GM11168 (cell line): ENCODE measurements around the gene WNT11.

Experiments used
- in situ Hi-C: fragments of 300-500 bp; cut with MboI; formaldehyde crosslinking; loops from one replicate; pipeline ENCODE4 v1.12.0; 2022; ENCODE audit warnings: low sequenced_read_pairs; ENCODE audit not compliant: unreplicated experiment

WNT11 gene

DNA sequence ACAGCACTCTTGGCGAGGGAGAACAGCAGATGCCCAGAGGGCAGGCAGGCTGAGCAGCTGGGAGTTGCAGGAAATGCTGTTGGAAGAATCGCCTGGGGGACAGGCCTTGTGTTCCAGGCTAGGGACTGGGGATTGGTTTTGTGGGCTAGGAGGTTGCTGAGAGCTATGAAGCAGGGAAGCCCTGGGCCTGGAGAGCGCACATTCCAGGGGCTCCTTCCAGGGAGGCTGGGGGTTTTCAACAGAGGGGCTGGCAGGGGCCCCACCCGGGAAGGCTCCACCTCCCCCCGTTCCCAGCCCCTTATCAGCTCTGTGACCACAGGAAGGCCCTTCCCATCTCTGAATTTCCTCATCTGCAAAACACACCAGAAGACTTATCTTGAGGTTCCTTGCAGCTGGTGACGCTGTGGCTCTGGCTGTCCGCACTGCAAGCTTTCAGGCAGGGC, 21.7 kb downstream of the WNT11 start:
- in situ Hi-C loops, result no loop called here

DNA sequence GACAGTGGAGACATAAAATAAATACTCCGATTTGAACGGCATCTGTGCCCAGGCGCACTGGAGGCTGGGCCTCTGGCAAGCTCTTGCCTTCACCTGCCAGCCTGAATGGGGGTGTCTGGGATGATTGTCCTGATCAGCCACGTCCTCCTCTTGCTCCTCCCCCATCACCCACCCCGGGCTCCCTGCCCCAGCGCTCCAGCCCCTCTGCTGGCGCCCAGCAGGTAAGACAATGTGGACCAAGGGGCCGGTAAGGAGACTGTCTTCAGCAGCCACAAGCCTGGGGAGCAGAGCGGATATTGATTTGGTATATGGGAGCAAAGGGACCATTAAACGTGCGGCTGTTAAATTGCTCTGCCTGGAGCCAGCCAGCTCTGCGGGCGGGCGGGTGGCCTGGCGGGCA, 24.9 kb downstream of the WNT11 start:
- in situ Hi-C loops, result no loop called here

DNA sequence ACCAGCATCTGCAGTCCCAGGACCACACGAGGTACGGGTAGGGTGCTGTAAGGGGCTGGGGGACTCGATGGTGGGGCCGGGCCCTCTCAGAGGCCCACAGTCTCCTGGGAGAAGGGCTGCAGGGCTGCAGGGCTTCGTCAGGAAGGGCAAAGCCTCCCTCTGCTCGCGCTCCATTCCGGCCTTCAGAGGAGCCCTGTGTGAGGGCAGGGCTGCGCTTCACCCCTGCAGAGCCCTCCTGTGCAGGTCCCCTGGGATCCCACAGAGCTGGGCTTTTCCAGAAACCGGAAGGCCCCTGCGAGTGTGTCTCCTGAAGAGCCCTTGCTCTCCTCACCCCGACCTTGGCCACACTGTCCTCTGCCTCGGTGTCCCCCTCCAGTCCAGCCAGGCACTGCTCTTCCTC, 27.2 kb downstream of the WNT11 start:
- in situ Hi-C loops, result no loop called here

DNA sequence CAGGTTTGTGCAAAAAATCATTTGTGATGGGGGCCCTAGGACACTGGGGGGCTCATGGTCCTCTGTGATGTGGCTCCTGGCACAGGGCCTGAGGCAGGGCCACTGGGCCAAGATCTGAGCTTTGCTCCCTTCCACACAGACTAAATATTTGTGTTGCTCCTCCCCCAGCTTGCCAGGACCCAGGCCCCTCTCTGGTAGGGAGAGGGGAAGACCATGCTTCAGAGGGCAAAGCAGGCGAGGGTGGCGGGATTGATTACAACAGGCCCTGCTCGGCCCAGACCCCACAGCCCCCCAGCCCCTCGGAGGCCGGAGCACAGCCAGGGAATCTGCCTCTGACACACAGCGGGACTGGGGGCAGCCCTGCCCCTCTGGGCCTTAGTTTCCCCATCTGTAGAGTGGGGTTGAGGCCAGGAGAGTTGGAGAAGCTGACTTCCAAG, 29.0 kb downstream of the WNT11 start:
- in situ Hi-C loops, result no loop called here

DNA sequence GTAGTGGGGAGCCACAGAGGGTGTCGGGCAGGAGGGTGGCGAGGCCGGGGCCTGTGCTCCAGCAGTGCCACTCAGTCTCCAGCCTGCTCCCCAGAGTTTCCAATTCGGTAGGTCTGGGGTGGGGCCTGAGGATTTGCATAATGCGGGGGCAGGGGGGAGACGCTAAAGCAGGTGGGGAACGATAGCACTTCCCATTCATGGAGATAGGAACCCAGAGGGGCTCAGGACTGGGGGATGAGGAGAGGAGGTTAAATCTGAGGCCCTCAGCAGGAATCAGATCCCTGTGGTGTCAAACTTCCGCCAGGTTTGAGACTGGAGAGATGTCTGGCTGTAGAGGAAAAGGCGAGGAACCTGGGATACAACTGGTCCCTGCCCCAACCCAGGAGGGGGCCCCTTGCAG, 29.8 kb downstream of the WNT11 start:
- in situ Hi-C loops, result no loop called here

DNA sequence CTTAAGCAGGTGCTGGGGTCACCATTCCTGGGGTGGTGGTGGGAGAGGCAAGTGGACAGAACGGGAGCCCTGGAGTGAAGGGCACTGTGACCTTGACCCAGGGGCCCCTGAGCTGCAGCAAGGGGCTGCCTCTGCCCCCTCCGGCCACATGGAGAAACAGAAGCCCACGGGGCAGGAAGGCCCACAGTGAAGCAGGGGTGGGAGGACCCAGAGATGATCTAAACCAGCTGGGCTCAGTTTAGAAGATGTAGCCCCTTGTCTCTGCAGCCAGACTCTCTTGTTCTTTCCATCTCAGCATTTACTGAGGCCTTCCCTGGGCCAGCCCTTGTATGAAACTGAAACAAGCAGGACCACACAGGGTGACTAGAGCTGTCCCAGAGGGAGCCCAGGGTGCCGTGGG, 30.5 kb downstream of the WNT11 start:
- in situ Hi-C loops, result no loop called here

DNA sequence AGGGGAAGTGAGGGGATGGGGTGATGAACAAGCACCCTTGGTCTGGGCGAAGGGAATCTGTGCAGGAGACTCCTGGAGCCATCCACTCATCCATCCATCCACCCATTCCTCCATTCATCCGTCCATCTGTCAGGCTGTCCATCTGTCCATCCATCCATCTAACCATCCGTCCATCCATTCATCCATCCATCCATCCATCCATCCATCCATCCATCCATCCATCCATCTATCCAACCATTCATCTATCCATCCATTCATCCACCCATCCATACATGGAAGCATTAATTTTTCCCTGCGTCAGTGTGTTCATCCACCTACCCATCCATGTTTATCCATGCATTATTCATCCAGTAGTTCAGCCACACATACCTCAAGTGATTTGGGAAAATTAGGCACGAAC, 32.0 kb downstream of the WNT11 start:
- in situ Hi-C loops, result no loop called here

DNA sequence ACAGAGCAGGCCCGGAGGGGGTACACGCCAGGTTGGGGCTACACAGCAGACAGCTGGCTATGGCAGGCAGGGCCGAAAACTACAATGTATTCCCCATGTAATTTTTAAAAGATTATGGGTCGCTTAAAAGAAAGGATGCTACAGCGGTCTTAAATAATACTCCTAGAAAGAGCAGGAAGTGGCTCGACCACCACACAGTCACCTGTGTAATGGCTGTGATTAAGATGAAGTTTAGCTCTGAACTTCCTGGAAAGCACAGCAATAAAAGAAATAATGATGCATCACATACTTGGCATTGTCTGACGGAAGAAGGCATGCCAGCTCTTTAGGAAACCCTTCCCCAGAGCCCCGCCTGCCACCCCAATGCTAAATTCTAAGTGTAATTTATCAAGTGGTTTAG, 32.6 kb downstream of the WNT11 start:
- in situ Hi-C loops, result no loop called here

DNA sequence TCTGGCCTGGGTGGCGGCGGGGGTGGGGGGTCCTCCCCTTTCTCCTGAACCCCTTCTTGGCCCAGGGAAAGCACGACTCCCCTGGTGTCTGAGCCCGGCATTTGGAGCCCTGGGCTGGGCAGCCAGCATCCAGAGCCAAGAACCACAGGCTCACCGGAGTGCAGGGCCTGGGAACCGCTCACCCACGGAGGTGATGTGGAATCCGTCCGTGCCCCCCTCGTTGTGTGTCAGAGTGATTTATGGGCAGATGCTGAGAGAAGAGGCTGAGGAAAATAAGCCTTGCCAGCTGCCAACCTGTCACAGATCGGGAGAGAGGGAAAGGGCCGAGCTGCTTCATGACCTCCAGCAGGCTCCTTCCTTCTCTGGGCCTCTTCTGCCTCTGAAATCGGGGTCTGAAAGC, 33.7 kb downstream of the WNT11 start:
- in situ Hi-C loops, result no loop called here

DNA sequence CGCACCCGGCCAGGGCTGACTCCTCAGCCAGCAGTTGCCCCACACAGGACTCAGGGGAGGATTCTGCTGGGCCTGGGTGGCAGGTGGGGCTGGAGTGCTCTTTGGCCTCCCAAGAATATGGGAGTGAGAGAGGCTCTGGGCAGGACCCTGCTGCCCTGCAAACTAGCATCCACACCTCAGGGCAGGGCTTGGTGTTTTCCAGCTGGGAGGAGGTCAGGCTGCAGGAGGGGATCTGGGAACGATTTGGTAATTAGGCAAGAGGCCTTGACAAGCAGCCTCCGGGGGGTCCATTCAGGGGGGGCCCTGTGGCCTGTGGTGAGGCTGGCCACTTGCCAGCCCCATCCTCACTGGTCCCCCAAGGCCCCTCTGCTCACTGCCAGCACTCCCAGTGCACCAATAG, 35.8 kb downstream of the WNT11 start:
- in situ Hi-C loops, result no loop called here

DNA sequence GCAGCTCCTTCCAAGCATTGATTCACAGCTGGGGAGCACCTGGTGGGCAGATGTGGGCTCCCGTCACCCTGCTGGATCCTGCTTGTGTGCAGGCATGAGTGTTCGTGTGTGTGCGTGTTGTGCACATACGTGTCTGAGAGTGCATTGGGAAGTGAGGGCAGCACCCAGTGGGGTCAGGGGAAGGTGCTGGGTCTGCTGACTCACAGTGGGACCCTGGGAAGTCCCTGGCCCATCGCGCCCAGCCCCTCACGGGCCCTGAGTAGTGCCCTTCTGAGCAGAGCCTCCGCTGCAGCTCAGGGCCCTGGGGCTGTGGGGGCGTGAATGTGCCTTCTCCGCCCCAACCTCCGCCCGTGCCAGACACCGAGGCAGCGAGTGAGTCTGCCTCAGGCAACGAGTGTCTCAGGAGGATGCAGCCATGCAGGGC, 36.8 kb downstream of the WNT11 start:
- in situ Hi-C loops, result no loop called here

DNA sequence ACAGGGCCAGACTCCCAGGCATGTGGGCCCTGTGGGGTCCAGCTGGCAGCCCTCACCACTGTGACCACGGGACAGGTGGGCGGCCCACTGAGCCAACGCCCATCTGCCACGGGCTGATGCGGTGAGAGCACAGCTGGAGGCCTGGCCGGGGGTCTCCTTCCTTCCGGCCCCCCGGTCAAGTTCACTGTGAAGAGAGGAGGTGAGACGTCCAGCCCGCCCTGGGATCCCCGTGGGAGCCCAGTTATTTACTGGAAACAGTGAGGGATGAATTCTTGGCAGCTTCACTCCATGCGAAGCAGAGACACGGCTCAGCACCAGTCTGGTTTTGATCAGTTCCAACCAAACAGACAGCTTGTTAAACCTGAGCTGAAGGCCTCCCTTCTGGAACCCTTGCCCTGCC, 38.7 kb downstream of the WNT11 start:
- in situ Hi-C loops, result no loop called here

DNA sequence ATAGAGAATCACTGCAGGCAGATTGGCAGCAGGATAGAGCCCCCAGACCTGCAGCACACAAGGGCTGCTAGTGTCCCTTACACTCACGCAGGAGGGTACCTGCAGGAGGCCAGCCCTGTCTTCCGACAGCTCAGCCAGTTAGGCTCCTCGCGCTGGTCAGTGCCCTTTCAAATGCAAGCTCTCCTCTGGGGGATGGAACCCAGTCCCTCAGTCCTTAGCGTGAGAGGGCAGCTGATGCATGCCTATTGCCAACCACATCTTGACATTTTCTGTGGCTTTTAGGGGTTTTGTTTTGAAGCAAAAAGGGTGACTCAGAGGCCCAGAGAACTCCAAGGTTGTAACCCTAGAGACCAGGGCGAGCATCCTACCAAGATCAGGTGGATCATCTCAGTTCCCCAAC, 40.0 kb downstream of the WNT11 start:
- in situ Hi-C loops, result no loop called here

DNA sequence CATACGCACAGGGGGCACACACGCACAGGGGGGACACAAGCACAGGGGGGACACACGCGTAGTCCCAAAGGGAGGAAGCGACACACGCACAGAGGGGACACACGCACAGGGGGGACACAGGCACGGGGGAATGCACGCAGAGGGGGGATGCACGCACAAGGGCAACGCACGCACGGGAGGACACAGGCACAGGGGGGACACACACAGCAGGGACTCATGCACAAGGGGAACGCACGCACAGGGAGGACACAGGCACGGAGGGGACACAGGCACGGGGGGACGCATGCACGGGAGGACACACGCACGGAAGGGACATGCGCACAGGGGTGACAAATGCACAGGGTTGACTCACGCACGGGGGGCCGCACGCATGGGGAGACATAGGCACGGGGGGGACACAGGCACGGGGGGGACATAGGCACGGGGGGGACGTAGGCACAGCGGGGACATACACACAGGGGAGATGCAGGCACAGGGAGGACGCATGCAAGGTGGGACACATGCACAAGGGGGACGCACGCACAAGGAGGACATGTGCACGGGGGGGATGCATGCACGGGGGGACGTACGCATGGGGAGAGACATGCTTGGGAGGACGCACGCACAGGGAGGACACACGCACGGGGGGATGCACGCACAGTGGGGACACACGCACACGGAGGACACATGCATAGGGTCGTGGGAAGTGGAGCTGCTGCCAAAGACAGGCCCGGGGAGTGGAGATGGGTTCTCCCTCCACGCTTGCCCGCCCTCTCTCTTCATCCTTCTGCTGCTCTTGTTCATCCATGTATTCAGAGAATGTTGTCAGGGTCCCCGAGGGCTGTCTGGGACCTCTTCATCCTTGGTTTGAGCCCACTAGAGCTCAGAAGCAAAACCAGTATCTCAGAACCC, 41.2 kb downstream of the WNT11 start:
- in situ Hi-C loops, result no loop called here

DNA sequence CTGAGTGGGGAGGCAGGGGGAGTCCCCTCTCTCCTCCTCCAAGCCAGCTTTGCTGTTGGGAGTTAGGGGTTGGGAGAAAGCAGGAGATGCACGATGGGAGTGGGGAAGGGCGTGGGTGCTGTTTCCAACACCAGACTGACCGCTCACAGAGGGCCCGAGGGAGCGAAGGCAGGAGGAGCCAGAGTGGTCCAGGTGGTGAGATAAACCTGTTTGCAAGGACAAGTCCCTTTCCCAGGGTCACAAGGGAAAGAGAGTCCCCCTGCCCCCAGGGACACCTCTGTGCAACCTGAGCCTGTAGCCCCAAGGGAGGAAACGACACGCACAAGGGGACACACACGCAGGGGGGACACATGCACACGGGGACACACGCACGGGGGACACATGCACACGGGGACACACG, 42.2 kb downstream of the WNT11 start:
- in situ Hi-C loops, result no loop called here

DNA sequence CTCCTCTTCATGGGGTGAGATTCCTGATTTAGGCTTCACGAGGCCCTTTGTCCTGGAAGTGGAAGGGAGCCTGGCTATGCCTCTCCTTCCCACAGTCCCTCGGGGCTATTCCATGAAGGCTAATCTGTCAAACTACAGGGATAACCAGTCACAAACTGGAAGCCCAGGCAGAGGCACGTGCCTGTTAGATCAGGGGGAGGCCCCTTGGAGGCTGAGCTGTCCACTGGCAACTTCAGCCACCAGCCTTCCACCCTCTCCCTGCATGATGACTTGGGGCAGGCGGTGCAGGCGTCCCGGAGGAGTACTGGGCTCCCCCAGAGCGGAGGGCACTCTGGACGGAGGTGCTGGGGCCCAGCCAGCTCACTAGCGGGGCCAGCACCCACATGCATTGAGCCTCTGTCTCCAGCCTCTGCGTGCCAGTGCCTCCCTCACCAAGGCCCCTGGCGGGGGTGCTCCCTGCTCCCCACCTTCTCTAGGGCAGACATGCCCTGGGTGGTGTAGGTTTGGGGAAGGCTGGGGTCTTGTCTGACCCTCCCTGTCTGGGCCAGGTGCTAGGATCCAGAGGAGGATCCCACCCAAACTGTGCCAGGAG, 42.9 kb downstream of the WNT11 start:
- in situ Hi-C loops, result no loop called here

DNA sequence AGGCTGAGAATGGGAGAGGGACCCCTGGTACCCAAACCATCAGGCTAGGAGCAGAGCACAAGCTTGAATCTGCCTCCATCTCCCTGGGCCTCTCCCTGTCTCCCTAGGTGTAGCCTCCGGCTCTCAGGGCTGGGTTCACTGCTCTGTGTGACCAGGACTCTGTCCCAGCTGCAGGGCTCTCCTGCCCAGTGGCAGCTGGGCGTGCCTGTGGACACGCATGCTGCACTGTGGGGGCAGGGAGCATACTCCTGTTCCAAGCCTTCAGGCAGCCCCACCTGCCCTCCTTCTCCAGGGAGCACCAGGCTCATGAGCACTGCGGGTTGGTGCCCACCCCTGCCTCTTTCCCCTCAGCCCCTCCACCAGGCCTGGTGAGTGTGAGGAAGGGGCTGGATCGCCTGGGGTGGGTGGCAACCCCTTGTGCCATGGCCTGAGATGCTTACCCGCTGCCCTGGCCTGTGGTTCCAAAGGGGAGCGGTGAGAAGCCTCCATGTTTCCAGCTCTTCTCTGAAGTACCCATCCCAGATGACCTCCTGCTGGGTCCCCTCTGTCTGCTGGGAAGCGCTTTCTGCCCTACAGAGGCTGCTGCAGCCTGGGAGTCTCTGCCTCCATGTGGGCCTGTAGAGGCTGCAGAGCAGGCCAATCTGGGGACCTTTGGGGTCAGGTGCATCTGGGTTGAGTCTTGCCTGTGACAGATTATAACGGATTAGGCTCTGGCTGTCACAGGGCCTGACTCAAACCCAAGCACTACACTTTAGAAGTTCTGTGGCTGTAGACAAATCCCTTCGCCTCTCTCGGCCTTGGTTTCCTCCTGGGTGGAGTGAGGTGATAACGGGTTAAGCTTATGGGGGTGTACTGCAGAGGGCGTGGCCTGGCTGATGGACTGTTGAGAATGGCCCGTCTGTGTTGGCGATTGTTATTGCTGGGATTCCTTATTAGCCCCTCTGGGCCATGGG, 43.7 kb downstream of the WNT11 start:
- in situ Hi-C loops, result no loop called here

DNA sequence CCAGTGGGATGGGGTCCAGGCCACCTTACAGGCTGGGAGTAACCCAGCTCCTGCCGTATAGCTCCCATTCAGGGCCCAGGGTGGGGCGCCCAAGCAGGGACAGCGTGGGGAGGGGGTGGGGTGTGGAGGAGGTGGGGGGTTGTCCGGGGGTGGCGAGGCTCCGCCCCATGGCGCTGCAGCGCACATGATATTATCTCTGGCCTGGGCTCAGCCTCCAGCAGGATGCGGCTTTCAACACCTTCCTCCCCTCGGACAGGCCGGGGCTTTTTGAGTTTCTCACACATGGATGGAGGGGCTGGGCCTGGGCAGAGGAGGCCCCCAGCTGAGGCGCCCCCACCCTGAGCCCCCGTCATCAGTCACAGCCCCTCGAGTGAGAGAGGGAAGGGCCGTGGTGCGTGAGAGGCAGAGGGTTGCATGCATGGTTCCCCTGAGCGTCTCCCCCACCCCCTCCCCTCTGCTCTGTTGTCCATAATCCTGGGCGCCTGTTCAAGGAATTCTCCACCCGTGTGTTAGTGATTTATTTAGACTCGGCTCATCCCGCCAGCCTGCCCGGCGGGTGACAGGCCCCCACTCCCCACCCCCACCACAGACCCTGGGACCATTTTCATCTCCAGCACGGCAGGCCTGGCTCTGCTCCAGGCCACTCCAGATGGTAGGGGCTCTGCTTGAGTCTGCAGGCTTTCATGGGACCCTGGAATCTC, 44.9 kb downstream of the WNT11 start:
- in situ Hi-C loops, result no loop called here

DNA sequence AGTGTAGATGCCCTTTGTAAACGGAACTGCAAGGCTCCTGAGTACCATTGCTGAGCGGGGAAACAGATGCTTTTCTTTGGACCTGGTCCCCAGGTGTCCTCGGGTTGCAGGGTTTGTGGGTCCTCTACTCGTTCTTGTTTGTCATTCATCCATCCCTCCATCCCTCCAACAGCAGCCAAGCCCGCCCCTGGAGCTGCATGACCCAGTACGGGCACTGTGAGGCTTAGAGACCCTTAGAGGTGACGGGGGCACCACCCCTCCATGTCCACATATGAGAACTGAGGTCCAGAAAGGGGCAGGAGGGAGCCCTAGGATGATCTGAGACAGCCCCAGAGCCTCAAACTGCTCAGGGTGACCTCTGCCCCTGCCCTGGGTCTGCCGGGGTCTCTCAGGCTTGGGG, 45.4 kb downstream of the WNT11 start:
- in situ Hi-C loops, result no loop called here

DNA sequence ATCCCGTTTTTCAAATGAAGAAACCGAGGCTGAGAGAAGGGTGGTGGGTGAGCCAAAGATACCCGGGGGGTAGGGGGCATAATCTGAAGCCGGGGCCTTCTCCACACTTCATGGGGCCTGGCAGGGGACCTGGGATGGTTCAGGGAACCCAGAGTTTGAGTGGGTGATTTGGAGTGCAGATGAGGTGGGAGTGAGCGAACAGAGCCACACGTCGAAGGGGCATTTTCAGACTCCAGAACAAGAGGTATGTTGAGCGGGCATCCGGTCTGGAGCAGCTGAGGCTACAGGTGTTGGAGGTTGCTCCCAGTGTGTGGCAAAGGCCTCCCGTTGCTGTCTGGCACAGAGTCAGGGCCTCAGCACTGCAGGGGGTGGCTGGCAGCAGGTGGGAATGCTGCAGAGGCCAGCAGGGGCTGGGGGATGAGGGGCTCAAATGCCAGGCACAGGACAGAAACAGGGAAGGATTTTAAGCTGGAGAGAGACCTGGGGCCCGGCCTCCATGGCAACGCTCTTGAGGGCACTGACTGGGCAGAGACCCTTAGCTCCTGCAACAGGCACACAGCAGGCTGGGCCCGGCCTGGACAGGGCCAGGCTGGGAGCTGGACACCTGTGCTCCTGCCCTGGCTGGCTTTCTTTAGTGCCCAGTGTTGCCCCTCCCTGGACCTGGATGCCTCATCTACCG, 46.2 kb downstream of the WNT11 start:
- in situ Hi-C loops, result no loop called here
